HCT116 (cell line): Measurements from ENCODE around the gene CLSTN3. TPM values are rescaled to one million over a fixed set of nuclear protein-coding genes. Genes with fewer than 3 reads are reported as not detected.

Experiments used
- ATAC-seq: fragments of 200-7000 bp; cut with Tn5 transposase; 2 replicates; pipeline ENCODE4 v1.9.1; 2020; ENCODE audit warnings: mild to moderate bottlenecking, moderate library complexity
- BruUV-seq: library from RNA; stranded (reverse); fragments of 400-500 nt; replicated peaks from 2 replicates; lab custom pipeline; 2021; lab: Mats Ljungman, UMichigan
- CTCF ChIA-PET: fragments of 300-600 bp; sonication (Branson Sonifier 250); formaldehyde crosslinking; loops from one replicate; lab custom pipeline; 2021; ENCODE audit warnings: antibody characterized with exemption; lab: Charles Lee
- POLR2A ChIA-PET: fragments of 300-600, 350-600 bp; sonication (Branson Sonifier 250); formaldehyde crosslinking; loops from one replicate; lab custom pipeline; 2021; ENCODE audit warnings: antibody characterized with exemption; lab: Charles Lee
- RAD21 ChIA-PET, 2 experiments: fragments of 300-600 bp; sonication (Branson Sonifier 250); formaldehyde crosslinking; loops; one replicate each; lab custom pipeline; 2023; ENCODE audit warnings: low total read pairs in 2 of 2; ENCODE audit not compliant: uncharacterized antibody in 2 of 2, unreplicated experiment in 2 of 2, low non-redundant PET in 1 of 2; lab: Charles Lee
- DNase-seq: peaks from one replicate; pipeline ENCODE4 v3.0.0-alpha.2; 2010; ENCODE audit warnings: low read depth, low spot score
- H2AFZ ChIP-seq: fragments of 200-600 bp; shearing (Covaris generic), sonication (generic); 2 replicates; pipeline ENCODE4 v1.6.1; 2017; ENCODE audit warnings: low read depth, mixed run types, mixed read lengths, antibody characterized with exemption, low read length; ENCODE audit not compliant: poor library complexity, severe bottlenecking
- H3K27ac ChIP-seq: 2 replicates; pipeline ENCODE4 v1.5.1; 2012; ENCODE audit warnings: low read depth, low read length
- H3K27me3 ChIP-seq: fragments of 200-600 bp; sonication (generic); 2 replicates; pipeline ENCODE4 v1.6.1; 2016; ENCODE audit warnings: mixed run types, low read length, mixed read lengths; ENCODE audit not compliant: insufficient read depth
- H3K36me3 ChIP-seq, 2 experiments: fragments of 200-500 bp in 1 of 2; fragments of 200-600 bp in 1 of 2; sonication (Bioruptor generic) in 1 of 2; sonication (generic) in 1 of 2; 2 replicates each; pipeline versions ENCODE4 v1.5.1 to v1.6.1; 2014 to 2016; ENCODE audit warnings: low read length in 2 of 2, inconsistent platforms in 1 of 2, mixed read lengths in 1 of 2, mixed run types in 1 of 2; ENCODE audit not compliant: insufficient read depth in 2 of 2, control insufficient read depth in 1 of 2
- H3K4me1 ChIP-seq, 2 experiments: fragments of 200-600 bp in 1 of 2; sonication (generic) in 1 of 2; 2 replicates each; pipeline versions ENCODE4 v1.5.1 to v1.6.1; 2012 to 2017; ENCODE audit warnings: low read length in 2 of 2, inconsistent platforms in 1 of 2, mild to moderate bottlenecking in 1 of 2, mixed read lengths in 1 of 2, mixed run types in 1 of 2, moderate library complexity in 1 of 2; ENCODE audit not compliant: insufficient read depth in 2 of 2, control insufficient read depth in 1 of 2
- H3K4me2 ChIP-seq: fragments of 200-600 bp; sonication (generic); 2 replicates; pipeline ENCODE4 v1.6.1; 2017; ENCODE audit warnings: mixed run types, low read length, mixed read lengths
- H3K4me3 ChIP-seq, 2 experiments: fragments of 200-600 bp in 1 of 2; sonication (generic) in 1 of 2; replicated peaks in 1 of 2; 2 replicates each; pipeline ENCODE4 v1.5.1; 2011 to 2016; ENCODE audit warnings: low read length in 2 of 2, control low read depth in 1 of 2, low read depth in 1 of 2, mild to moderate bottlenecking in 1 of 2, mixed read lengths in 1 of 2, mixed run types in 1 of 2
- H3K79me2 ChIP-seq: fragments of 200-600 bp; sonication (generic); 2 replicates; pipeline ENCODE4 v1.6.1; 2017; ENCODE audit warnings: mild to moderate bottlenecking, mixed run types, low read length, moderate library complexity, mixed read lengths; ENCODE audit not compliant: insufficient read depth
- H3K9ac ChIP-seq: fragments of 200-600 bp; sonication (generic); 2 replicates; pipeline ENCODE4 v1.6.1; 2016; ENCODE audit warnings: low read length, mixed read lengths
- H3K9me2 ChIP-seq: fragments of 200-600 bp; sonication (generic), shearing (Covaris generic); 2 replicates; pipeline ENCODE4 v1.6.1; 2017; ENCODE audit warnings: mixed run types, mild to moderate bottlenecking, moderate library complexity; ENCODE audit not compliant: insufficient read depth
- H3K9me3 ChIP-seq, 2 experiments: fragments of 200-500 bp in 1 of 2; fragments of 200-600 bp in 1 of 2; sonication (Bioruptor generic) in 1 of 2; sonication (generic) in 1 of 2; 2 replicates each; pipeline ENCODE4 v1.6.1; 2014 to 2017; ENCODE audit warnings: low read length in 2 of 2, mixed read lengths in 2 of 2, inconsistent platforms in 1 of 2, low read depth in 1 of 2, mild to moderate bottlenecking in 1 of 2, mixed run types in 1 of 2, moderate library complexity in 1 of 2; ENCODE audit not compliant: control insufficient read depth in 1 of 2, insufficient read depth in 1 of 2
- H4K20me1 ChIP-seq: fragments of 200-600 bp; sonication (generic), shearing (Covaris generic); 2 replicates; pipeline ENCODE4 v1.6.1; 2017; ENCODE audit warnings: mixed run types, mild to moderate bottlenecking, moderate library complexity; ENCODE audit not compliant: insufficient read depth
- ATF3 ChIP-seq: IDR thresholded peaks from 2 replicates; pipeline ENCODE4 v1.6.1; 2012
- CEBPB ChIP-seq: IDR thresholded peaks from 2 replicates; pipeline ENCODE4 v1.6.1; 2012; ENCODE audit warnings: low read depth
- EGR1 ChIP-seq: IDR thresholded peaks from 2 replicates; pipeline ENCODE4 v1.6.1; 2012; ENCODE audit warnings: low read depth
- ELF1 ChIP-seq: IDR thresholded peaks from 2 replicates; pipeline ENCODE4 v1.6.1; 2012; ENCODE audit warnings: low read depth, borderline replicate concordance
- EZH2 ChIP-seq: fragments of 200-600 bp; sonication (generic); IDR thresholded peaks from 2 replicates; pipeline ENCODE4 v1.6.1; 2017; ENCODE audit warnings: antibody characterized with exemption, mixed run types
- JUND ChIP-seq: IDR thresholded peaks from 2 replicates; pipeline ENCODE4 v1.6.1; 2012
- SIN3A ChIP-seq: IDR thresholded peaks from 2 replicates; pipeline ENCODE4 v1.6.1; 2012; ENCODE audit warnings: low read depth
- SRF ChIP-seq: IDR thresholded peaks from 2 replicates; pipeline ENCODE4 v1.6.1; 2012; ENCODE audit warnings: low read depth
- TCF7L2 ChIP-seq: IDR thresholded peaks from 2 replicates; pipeline ENCODE4 v1.7.0; 2011; ENCODE audit warnings: borderline replicate concordance, inconsistent platforms; ENCODE audit not compliant: insufficient read depth, insufficient read length; ENCODE audit errors: extremely low read depth
- YY1 ChIP-seq: IDR thresholded peaks from 2 replicates; pipeline ENCODE4 v1.6.1; 2011; ENCODE audit warnings: low read length, low read depth, moderate library complexity, mild to moderate bottlenecking; ENCODE audit not compliant: insufficient replicate concordance; ENCODE audit errors: extremely low read depth
- ZBTB33 ChIP-seq: IDR thresholded peaks from 2 replicates; pipeline ENCODE4 v1.6.1; 2011; ENCODE audit warnings: mild to moderate bottlenecking, low read length, moderate library complexity; ENCODE audit not compliant: insufficient replicate concordance; ENCODE audit errors: extremely low read depth
- ZFX ChIP-seq: fragments of 450-650 bp; IDR thresholded peaks from 2 replicates; pipeline ENCODE4 v1.6.1; 2017
- ZNF274 ChIP-seq: fragments of 200-500 bp; sonication (Bioruptor generic); IDR thresholded peaks from 2 replicates; pipeline ENCODE4 v1.6.1; 2014; ENCODE audit warnings: mild to moderate bottlenecking, low read depth, low read length, inconsistent platforms
- intact Hi-C: fragments of 100-400 bp; cut with micrococcal nuclease; formaldehyde crosslinking; loops from 2 replicates; pipeline ENCODE4 v1.10.0; 2022
- total RNA-seq: library from RNA; stranded (reverse); gene quantifications from one replicate; pipeline ENCODE4 v1.2.1, GENCODE V29; 2021; ENCODE audit not compliant: unreplicated experiment
- TF ChIP-seq, protein P1 (sequence below): IDR thresholded peaks from 2 replicates; pipeline ENCODE4 v1.6.1; 2012; ENCODE audit warnings: low read depth
- TF ChIP-seq, protein P2 (sequence below), 3 experiments: fragments of 200-600 bp in 1 of 3; sonication (generic) in 1 of 3; IDR thresholded peaks in 2 of 3; conservative IDR thresholded peaks in 1 of 3; 2 replicates each; pipeline ENCODE4 v1.5.1; 2012 to 2017; ENCODE audit warnings: low read depth in 2 of 3, low read length in 2 of 3, antibody characterized with exemption in 1 of 3, borderline replicate concordance in 1 of 3, control low read depth in 1 of 3, mild to moderate bottlenecking in 1 of 3, mixed read lengths in 1 of 3, mixed run types in 1 of 3, moderate library complexity in 1 of 3; ENCODE audit not compliant: insufficient read depth in 1 of 3

CLSTN3 gene
- total RNA-seq, 1 experiment from 2014 or later: 23.0 TPM

- H3K27me3 ChIP-seq: no peaks in the 10 kb centered on the region
- no peak overlapping the region for H3K4me3 ChIP-seq
- H3K4me1 ChIP-seq: no peaks in the 10 kb centered on the region
- H3K9me3 ChIP-seq: no peaks in the 10 kb centered on the region
- H3K27ac ChIP-seq: no peak overlapping the region
- RAD21 ChIA-PET: no interaction called here
- H3K36me3 ChIP-seq: peaks cover 0 to 26% of the 10 kb centered on the region in 2 experiments; a peak in 3 of 4 replicates
- ATAC-seq (no peak), DNase-seq (no peak)
- no peaks in the 10 kb centered on the region for H4K20me1 ChIP-seq
- no peak overlapping the region for H3K9ac ChIP-seq
- intact Hi-C loops: no loop called here
- H3K4me2 ChIP-seq: no peak overlapping the region
- CTCF ChIA-PET: no interaction called here
- H3K79me2 ChIP-seq: no peaks in the 10 kb centered on the region
- POLR2A ChIA-PET: no interaction called here
- H3K9me2 ChIP-seq: no peaks in the 10 kb centered on the region
- TF ChIP-seq SIN3A (no peak), ELF1 (no peak), YY1 (no peak), TCF7L2 (no peak), EZH2 (no peak), CEBPB (no peak), ZBTB33 (no peak), ATF3 (no peak), ZNF274 (no peak), JUND (no peak), EGR1 (no peak), ZFX (no peak), SRF (no peak)
- TF ChIP-seq, protein P1, sequence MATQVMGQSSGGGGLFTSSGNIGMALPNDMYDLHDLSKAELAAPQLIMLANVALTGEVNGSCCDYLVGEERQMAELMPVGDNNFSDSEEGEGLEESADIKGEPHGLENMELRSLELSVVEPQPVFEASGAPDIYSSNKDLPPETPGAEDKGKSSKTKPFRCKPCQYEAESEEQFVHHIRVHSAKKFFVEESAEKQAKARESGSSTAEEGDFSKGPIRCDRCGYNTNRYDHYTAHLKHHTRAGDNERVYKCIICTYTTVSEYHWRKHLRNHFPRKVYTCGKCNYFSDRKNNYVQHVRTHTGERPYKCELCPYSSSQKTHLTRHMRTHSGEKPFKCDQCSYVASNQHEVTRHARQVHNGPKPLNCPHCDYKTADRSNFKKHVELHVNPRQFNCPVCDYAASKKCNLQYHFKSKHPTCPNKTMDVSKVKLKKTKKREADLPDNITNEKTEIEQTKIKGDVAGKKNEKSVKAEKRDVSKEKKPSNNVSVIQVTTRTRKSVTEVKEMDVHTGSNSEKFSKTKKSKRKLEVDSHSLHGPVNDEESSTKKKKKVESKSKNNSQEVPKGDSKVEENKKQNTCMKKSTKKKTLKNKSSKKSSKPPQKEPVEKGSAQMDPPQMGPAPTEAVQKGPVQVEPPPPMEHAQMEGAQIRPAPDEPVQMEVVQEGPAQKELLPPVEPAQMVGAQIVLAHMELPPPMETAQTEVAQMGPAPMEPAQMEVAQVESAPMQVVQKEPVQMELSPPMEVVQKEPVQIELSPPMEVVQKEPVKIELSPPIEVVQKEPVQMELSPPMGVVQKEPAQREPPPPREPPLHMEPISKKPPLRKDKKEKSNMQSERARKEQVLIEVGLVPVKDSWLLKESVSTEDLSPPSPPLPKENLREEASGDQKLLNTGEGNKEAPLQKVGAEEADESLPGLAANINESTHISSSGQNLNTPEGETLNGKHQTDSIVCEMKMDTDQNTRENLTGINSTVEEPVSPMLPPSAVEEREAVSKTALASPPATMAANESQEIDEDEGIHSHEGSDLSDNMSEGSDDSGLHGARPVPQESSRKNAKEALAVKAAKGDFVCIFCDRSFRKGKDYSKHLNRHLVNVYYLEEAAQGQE: no peak
- TF ChIP-seq, protein P2, sequence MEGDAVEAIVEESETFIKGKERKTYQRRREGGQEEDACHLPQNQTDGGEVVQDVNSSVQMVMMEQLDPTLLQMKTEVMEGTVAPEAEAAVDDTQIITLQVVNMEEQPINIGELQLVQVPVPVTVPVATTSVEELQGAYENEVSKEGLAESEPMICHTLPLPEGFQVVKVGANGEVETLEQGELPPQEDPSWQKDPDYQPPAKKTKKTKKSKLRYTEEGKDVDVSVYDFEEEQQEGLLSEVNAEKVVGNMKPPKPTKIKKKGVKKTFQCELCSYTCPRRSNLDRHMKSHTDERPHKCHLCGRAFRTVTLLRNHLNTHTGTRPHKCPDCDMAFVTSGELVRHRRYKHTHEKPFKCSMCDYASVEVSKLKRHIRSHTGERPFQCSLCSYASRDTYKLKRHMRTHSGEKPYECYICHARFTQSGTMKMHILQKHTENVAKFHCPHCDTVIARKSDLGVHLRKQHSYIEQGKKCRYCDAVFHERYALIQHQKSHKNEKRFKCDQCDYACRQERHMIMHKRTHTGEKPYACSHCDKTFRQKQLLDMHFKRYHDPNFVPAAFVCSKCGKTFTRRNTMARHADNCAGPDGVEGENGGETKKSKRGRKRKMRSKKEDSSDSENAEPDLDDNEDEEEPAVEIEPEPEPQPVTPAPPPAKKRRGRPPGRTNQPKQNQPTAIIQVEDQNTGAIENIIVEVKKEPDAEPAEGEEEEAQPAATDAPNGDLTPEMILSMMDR (IDR thresholded peaks at IDR 0.05 in 2 of 3, conservative IDR thresholded peaks at IDR 0.05 in 1 of 3; ENCODE audit: borderline replicate concordance in 1 of 3, insufficient read depth in 1 of 3, low read depth in 2 of 3, low read length in 2 of 3): no peak
- H2AFZ ChIP-seq: no peak overlapping the region
- no TSS peak for BruUV-seq
Measured at GRCh38 chr12:7146906-7147305, 16.7 kb downstream of the CLSTN3 start.
